ENCODE measurements around the gene FHOD3. TPM values are rescaled to one million over a fixed set of nuclear protein-coding genes. Genes with fewer than 3 reads are reported as not detected.

Gene FHOD3
- total RNA-seq, 4 donors from 2014 or later, result 15.6 to 25.9 (median 21.6) TPM

DNA sequence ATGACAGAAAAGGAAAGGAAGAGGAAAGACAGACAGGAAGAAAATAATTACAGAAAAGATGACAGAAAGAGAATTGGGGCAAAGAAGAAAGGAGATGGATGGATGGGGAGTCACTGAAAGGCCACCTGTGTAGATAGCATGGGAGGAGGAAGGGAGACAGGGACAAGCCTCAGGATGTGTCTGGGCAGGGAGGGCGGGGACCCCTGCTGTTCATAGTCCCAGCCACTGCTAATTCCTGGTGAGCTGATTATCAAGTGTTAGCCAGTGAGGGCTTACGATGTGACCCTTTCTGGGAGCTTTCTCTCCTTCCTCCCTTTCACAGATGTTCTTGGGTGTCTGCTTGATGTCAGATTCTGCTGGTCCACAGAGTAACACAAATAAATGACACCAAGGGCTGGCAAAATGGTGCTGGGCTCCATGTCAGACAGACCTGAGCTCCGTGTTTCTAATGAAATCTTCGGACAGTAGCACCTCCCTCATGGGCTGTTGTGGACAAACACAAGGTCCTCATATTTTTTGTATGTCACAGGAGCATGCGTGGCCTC, 13.6 kb downstream of the FHOD3 start:
- H3K36me3 ChIP-seq, result no peaks in the 10 kb centered on the region
- 85 to 88% methylated on average over 5 of the region's 5 CpGs for WGBS, 2 donors
- no peaks in the 10 kb centered on the region for H3K27me3 ChIP-seq
- no peak overlapping the region for H3K27ac ChIP-seq
- no peak for TF ChIP-seq POLR2A (IDR thresholded peaks at IDR 0.05)
- TF ChIP-seq EP300 (IDR thresholded peaks at IDR 0.05), result no peak
- H3K9me3 ChIP-seq, result no peaks in the 10 kb centered on the region
- H3K4me3 ChIP-seq, result no peak overlapping the region
- DNase-seq (ENCODE audit: low spot score in 2 of 2), result no peak
- H3K4me1 ChIP-seq, result no peaks in the 10 kb centered on the region

DNA sequence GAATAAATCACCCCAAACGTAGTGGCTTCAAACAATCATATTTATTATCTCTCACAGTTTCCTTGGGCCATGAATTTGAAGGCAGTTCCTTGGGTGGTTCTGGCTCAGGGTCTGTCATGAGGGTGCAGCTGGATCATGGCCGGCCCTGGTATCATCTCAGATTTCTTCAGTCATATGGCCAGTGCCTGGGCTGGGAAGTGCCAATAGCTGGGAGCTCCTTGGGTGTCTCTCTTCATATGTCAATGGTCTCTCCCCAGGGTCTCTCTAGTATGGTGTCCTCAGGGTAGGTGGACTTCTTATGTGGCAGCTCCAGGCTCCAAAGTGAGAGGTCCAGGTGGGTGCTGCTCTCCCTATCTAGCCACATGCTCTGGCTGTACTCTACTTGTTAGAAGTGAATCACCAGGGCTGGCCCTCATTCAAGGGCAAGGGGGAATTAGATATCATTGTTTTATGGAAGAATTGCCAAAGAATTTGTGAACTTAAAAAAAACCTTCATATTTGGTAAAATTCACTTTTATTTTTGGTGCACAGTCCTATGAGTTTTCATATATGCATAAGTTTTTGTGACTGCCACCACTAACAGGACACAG, 15.4 kb downstream of the FHOD3 start:
- WGBS, 2 donors, result 90 to 100% methylated on average over 2 of the region's 2 CpGs
- H3K27me3 ChIP-seq, result no peaks in the 10 kb centered on the region
- H3K9me3 ChIP-seq, result peaks cover 0 to 1% (median 0%) of the 10 kb centered on the region in 4 donors
- TF ChIP-seq, protein P1, sequence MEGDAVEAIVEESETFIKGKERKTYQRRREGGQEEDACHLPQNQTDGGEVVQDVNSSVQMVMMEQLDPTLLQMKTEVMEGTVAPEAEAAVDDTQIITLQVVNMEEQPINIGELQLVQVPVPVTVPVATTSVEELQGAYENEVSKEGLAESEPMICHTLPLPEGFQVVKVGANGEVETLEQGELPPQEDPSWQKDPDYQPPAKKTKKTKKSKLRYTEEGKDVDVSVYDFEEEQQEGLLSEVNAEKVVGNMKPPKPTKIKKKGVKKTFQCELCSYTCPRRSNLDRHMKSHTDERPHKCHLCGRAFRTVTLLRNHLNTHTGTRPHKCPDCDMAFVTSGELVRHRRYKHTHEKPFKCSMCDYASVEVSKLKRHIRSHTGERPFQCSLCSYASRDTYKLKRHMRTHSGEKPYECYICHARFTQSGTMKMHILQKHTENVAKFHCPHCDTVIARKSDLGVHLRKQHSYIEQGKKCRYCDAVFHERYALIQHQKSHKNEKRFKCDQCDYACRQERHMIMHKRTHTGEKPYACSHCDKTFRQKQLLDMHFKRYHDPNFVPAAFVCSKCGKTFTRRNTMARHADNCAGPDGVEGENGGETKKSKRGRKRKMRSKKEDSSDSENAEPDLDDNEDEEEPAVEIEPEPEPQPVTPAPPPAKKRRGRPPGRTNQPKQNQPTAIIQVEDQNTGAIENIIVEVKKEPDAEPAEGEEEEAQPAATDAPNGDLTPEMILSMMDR (IDR thresholded peaks at IDR 0.05), result no peak
- TF ChIP-seq EP300 (IDR thresholded peaks at IDR 0.05) (no peak), POLR2A (IDR thresholded peaks at IDR 0.05) (no peak)
- H3K36me3 ChIP-seq, result no peaks in the 10 kb centered on the region
- H3K4me3 ChIP-seq, result no peak overlapping the region
- no peaks in the 10 kb centered on the region for H3K4me1 ChIP-seq
- no peak overlapping the region for H3K27ac ChIP-seq
- DNase-seq (ENCODE audit: low spot score in 2 of 2), result no peak

DNA sequence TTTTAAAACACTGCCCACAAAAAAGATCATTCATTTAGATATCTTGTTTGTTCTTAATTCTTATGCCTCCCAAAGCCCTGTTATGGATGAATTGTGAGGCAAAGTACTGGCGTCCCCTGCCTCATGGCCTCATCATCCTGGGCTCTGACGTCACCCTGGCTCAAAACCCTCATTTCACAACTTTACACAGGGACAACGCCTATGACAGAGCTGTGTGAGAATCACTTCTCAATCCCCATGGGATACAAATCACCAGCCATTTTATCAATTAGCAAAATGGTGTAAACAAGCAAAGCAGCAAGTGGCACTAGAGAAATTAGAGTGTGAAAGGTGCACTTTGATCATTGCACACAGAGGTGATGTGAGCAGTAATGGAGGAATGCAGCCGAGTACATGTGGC, 16.6 kb downstream of the FHOD3 start:
- WGBS, 2 donors, result 78 to 80% methylated on average over 4 of the region's 4 CpGs
- Histone ChIP-seq H3K36me3 (no peaks in the 10 kb centered on the region), H3K9me3 (peaks cover 0 to 13% (median 0%) of the 10 kb centered on the region in 4 donors), H3K4me3 (no peak overlapping the region), H3K27ac (no peak overlapping the region), H3K27me3 (no peaks in the 10 kb centered on the region), H3K4me1 (no peaks in the 10 kb centered on the region)
- peak in 1 of 2 donors; percentile 49 for DNase-seq (ENCODE audit: low spot score in 2 of 2)
- TF ChIP-seq POLR2A (IDR thresholded peaks at IDR 0.05), result no peak
- TF ChIP-seq, protein P1 (IDR thresholded peaks at IDR 0.05), result no peak
- TF ChIP-seq EP300 (IDR thresholded peaks at IDR 0.05), result no peak

DNA sequence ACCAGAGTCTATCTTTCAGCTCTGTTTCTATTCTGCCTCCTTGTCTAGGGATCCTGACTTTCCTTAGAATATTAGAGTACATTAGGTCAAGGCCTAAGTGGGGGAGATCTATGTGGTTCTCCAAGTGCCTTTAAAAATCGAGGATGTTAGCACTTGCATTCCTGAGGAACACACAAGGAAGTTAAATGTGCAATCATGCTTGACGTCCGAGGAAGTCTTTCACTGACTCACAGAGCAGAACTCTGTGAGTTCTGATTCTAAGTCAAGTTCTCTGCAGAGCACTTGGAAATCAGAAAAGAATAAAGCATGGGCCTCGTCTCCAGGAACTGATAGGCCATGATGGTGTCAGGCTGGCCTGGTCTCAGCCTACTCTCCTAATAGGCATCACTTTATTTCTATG, 17.2 kb downstream of the FHOD3 start:
- Histone ChIP-seq H3K9me3 (peaks cover 0 to 20% (median 0%) of the 10 kb centered on the region in 4 donors), H3K27me3 (no peaks in the 10 kb centered on the region), H3K36me3 (no peaks in the 10 kb centered on the region), H3K4me3 (no peak overlapping the region), H3K27ac (no peak overlapping the region), H3K4me1 (no peaks in the 10 kb centered on the region)
- 28 to 38% methylated on average over 4 of the region's 4 CpGs for WGBS, 2 donors
- DNase-seq (ENCODE audit: low spot score in 2 of 2), result no peak
- no peak for TF ChIP-seq POLR2A (IDR thresholded peaks at IDR 0.05)
- TF ChIP-seq, protein P1 (IDR thresholded peaks at IDR 0.05), result no peak
- TF ChIP-seq EP300 (IDR thresholded peaks at IDR 0.05), result no peak

DNA sequence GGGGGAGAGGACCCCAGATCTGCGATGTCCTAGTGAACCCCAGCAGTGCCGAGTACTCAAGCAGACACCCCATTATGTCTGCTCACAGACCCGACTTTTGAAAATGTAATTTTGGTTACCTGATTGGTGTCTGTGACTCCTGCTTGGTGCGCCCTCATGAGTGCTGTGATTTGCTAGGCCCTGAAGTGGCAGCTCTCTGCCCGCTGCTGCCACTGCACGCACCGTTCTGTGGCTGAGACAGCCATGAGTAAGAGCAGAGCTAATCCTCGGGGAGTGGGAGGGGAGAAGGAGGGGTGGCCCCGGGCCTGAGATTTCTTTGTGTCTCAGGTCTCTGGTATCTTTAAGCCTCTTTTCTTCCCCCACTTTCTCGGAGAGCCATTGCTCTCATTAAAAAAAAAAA, 18.2 kb downstream of the FHOD3 start:
- no peaks in the 10 kb centered on the region for H3K36me3 ChIP-seq
- no peaks in the 10 kb centered on the region for H3K27me3 ChIP-seq
- DNase-seq (ENCODE audit: low spot score in 2 of 2), result no peak
- TF ChIP-seq POLR2A (IDR thresholded peaks at IDR 0.05), result no peak
- TF ChIP-seq, protein P1 (IDR thresholded peaks at IDR 0.05), result no peak
- TF ChIP-seq EP300 (IDR thresholded peaks at IDR 0.05), result no peak
- H3K9me3 ChIP-seq, result peaks cover 0 to 20% (median 0%) of the 10 kb centered on the region in 4 donors
- H3K27ac ChIP-seq, result no peak overlapping the region
- no peak overlapping the region for H3K4me3 ChIP-seq
- 70 to 71% methylated on average over 10 of the region's 10 CpGs for WGBS, 2 donors
- H3K4me1 ChIP-seq, result no peaks in the 10 kb centered on the region
